ENCODE measurements around the gene COL6A3.

Gene COL6A3

DNA sequence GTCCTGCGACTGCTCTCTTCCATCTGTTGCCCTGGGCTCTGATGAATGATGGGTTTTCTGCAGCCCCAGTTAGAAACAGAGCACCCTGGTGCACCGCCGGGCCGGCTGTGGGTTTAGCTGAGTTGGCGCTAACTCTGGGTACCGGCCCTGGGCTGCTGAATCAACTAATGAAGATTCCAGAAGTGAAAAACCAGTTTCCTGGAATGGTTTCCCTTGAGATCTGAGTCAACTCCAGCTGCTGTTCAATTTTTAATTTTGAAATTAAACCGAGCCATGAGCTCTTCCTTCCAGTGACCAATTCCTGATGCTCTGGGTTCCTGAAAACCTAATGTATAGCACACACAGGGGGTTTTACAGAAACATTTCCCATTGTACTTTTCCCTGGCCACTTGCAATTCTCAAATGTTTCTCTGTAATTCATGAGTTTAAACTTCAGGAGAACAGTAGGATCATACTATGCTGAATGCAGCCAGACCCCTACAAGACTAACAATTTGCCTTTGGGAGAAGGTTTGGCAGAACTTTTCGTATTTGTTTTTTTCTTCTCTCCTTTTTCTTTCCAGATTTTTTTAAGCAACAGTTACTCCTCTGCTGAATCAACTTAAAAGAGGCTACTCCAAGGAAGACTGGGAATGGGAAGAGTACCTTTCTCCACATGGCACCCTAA, 5.5 kb downstream of the COL6A3 start:
- H3K4me3 Mint-ChIP-seq = no peak overlapping the region
- peaks cover 39% of the 10 kb centered on the region for H3K4me1 Mint-ChIP-seq
- peaks cover 13% of the 10 kb centered on the region for H3K27me3 Mint-ChIP-seq (ENCODE audit: low read depth, poor library complexity)
- no peaks in the 10 kb centered on the region for H3K36me3 Mint-ChIP-seq (ENCODE audit: low read depth)
- peaks cover 5% of the 10 kb centered on the region for H3K9me3 Mint-ChIP-seq
- TF ChIP-seq, protein P1, sequence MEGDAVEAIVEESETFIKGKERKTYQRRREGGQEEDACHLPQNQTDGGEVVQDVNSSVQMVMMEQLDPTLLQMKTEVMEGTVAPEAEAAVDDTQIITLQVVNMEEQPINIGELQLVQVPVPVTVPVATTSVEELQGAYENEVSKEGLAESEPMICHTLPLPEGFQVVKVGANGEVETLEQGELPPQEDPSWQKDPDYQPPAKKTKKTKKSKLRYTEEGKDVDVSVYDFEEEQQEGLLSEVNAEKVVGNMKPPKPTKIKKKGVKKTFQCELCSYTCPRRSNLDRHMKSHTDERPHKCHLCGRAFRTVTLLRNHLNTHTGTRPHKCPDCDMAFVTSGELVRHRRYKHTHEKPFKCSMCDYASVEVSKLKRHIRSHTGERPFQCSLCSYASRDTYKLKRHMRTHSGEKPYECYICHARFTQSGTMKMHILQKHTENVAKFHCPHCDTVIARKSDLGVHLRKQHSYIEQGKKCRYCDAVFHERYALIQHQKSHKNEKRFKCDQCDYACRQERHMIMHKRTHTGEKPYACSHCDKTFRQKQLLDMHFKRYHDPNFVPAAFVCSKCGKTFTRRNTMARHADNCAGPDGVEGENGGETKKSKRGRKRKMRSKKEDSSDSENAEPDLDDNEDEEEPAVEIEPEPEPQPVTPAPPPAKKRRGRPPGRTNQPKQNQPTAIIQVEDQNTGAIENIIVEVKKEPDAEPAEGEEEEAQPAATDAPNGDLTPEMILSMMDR (IDR thresholded peaks at IDR 0.05) = no peak
- H3K27ac Mint-ChIP-seq = no peak overlapping the region
- DNase-seq = no peak

DNA sequence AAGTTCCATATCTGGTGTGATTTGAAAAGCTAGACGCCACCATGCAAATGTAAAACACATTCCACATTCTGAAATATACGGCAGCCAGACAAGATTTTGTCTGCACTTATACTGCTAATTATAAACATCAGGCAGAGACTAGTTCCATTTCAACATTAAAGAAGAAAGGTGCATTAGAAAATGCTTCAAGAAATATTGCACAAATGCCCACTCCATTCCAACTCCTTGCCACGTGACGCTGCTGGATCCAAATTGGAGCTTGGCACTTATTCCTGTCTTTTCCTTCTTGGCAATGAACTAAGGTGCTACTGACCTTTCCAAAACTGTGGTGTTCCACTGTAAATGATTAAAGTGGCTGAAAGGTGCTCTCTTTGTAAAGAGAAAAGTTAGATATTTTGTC, 6.3 kb downstream of the COL6A3 start:
- no peak overlapping the region for H3K27ac Mint-ChIP-seq

DNA sequence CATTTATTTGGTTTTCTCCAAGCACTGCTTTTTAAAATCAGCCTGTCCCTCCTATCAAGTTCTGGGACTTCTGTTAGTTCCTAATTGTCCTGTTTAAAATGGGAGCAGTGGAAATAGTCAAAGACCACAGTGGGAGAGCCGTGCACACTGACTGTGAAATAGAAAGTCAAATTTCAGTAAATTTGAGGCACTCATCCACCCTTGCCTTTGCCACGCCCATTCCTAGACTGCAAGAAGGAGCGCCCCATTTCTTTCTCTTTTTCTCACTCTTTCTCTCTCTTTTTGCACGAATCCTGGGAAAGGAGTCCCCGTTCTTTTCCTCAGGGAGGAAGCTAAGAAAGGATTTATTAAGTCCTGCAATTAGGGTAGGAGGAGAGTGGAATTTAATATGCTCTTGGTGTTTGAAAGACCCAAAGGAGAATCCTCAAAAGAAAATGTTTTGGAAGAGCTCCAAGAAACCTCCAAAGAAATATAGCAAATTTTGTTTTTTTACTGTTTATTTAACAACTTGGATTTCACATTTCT, 7.5 kb downstream of the COL6A3 start:
- TF ChIP-seq, protein P1 (IDR thresholded peaks at IDR 0.05) = no peak
- H3K4me1 Mint-ChIP-seq = peaks cover 18% of the 10 kb centered on the region
- peaks cover 13% of the 10 kb centered on the region for H3K27me3 Mint-ChIP-seq (ENCODE audit: low read depth, poor library complexity)
- H3K9me3 Mint-ChIP-seq = peaks cover 5% of the 10 kb centered on the region
- no peak overlapping the region for H3K27ac Mint-ChIP-seq
- H3K4me3 Mint-ChIP-seq = no peak overlapping the region
- H3K36me3 Mint-ChIP-seq (ENCODE audit: low read depth) = no peaks in the 10 kb centered on the region
- DNase-seq = no peak

More for the DNA sequence above, 6.3 kb downstream of the COL6A3 start:
- H3K4me1 Mint-ChIP-seq = peaks cover 31% of the 10 kb centered on the region
- peaks cover 13% of the 10 kb centered on the region for H3K27me3 Mint-ChIP-seq (ENCODE audit: low read depth, poor library complexity)
- no peaks in the 10 kb centered on the region for H3K36me3 Mint-ChIP-seq (ENCODE audit: low read depth)
- peaks cover 5% of the 10 kb centered on the region for H3K9me3 Mint-ChIP-seq
- no peak for DNase-seq
- H3K4me3 Mint-ChIP-seq = no peak overlapping the region
- TF ChIP-seq, protein P1 (IDR thresholded peaks at IDR 0.05) = no peak

DNA sequence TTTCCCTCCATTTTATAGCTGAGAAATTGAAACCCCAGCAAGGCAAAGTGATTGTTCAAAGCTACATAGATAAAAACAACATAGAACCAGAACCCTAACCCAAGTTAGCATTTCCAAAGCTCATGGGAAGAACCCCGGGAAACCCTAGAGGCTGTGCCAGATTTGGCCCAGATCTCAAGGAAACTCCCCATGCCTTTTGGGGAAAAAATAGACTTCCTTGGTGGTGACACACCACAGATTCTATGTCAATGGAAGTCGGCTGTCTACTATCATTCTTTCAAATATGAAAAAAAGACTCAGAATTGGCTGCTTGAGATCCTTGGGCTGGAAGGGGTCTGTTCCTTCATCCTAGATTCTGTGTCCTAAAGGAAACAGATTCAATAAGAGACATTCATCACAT, 8.4 kb downstream of the COL6A3 start:
- TF ChIP-seq, protein P1 (IDR thresholded peaks at IDR 0.05) = no peak
- no peak overlapping the region for H3K27ac Mint-ChIP-seq
- H3K27me3 Mint-ChIP-seq (ENCODE audit: low read depth, poor library complexity) = peaks cover 13% of the 10 kb centered on the region
- H3K4me1 Mint-ChIP-seq = peaks cover 10% of the 10 kb centered on the region
- DNase-seq = no peak
- no peak overlapping the region for H3K4me3 Mint-ChIP-seq
- H3K36me3 Mint-ChIP-seq (ENCODE audit: low read depth) = no peaks in the 10 kb centered on the region
- H3K9me3 Mint-ChIP-seq = peaks cover 5% of the 10 kb centered on the region

DNA sequence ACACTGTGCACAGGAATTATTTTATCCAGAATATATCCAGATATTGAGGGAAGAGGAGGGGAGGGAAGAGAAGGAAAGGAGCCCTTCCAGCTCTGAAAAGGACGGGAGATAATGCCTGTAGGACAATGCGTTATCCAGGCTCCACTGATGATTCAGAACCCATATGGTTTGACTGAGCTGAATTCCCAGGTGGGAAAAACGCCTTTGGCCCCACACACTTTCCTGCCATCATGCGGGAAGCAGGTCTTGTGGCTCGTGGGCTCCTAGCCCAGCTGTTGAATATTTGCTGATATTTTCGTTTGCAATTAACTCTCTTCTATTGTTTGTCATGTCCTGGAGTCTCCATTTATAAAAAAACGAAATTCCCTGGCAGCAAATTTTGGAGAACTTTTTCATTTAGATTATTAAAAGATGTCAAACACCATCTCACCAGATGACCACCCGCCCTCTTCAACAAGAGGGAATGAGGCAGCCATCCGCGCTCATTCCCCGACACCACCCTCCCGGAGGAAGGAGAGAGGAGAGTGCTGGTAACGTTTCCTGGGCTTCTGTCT, 8.9 kb downstream of the COL6A3 start:
- H3K27ac Mint-ChIP-seq = no peak overlapping the region
- peaks cover 16% of the 10 kb centered on the region for H3K27me3 Mint-ChIP-seq (ENCODE audit: low read depth, poor library complexity)
- DNase-seq = no peak
- H3K9me3 Mint-ChIP-seq = peaks cover 5% of the 10 kb centered on the region
- TF ChIP-seq, protein P1 (IDR thresholded peaks at IDR 0.05) = no peak
- H3K4me1 Mint-ChIP-seq = peaks cover 5% of the 10 kb centered on the region
- H3K36me3 Mint-ChIP-seq (ENCODE audit: low read depth) = no peaks in the 10 kb centered on the region
- H3K4me3 Mint-ChIP-seq = no peak overlapping the region

DNA sequence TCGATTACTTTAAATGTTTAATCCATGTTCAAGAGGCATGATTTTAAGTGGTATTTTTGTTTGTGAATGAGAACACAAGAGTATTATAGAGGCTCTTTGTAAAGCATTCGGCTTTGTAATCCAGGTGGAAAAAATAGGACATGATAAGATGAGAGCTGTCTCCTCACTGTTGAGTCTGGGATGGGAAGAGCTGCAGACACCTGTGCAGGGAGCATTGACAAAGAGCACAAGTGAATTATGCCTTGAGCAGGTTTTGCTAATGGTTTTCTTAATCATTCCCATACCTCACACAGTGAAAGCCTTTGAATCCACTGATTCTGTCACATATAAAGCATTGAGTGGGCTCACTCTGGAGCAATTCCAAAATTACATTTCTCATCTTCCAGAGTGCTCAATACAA, 9.6 kb downstream of the COL6A3 start:
- H3K27ac Mint-ChIP-seq = no peak overlapping the region
- TF ChIP-seq, protein P1 (IDR thresholded peaks at IDR 0.05) = no peak
- H3K27me3 Mint-ChIP-seq (ENCODE audit: low read depth, poor library complexity) = peaks cover 16% of the 10 kb centered on the region
- H3K9me3 Mint-ChIP-seq = peaks cover 5% of the 10 kb centered on the region
- no peaks in the 10 kb centered on the region for H3K36me3 Mint-ChIP-seq (ENCODE audit: low read depth)
- no peak for DNase-seq
- no peak overlapping the region for H3K4me3 Mint-ChIP-seq
- H3K4me1 Mint-ChIP-seq = no peaks in the 10 kb centered on the region
